ENCODE measurements around the gene SORBS2.

Gene SORBS2

GRCh38 chr4:185834778-185835177 lies 22.8 kb upstream of the SORBS2 start:
- no peak for DNase-seq

GRCh38 chr4:185834088-185834487 lies 22.1 kb upstream of the SORBS2 start:
- no peak for DNase-seq

GRCh38 chr4:185833055-185833598 lies 21.1 kb upstream of the SORBS2 start:
- DNase-seq, result no peak

- no peak for DNase-seq
Observed at GRCh38 chr4:185831125-185831815, 19.3 kb upstream of the SORBS2 start.

- no peak for DNase-seq
Observed at GRCh38 chr4:185830263-185830994, 18.4 kb upstream of the SORBS2 start.

GRCh38 chr4:185826381-185826780 lies 14.4 kb upstream of the SORBS2 start:
- DNase-seq, result no peak

- DNase-seq, result no peak
Observed at GRCh38 chr4:185825737-185826136, 13.7 kb upstream of the SORBS2 start.

- DNase-seq, result no peak
Observed at GRCh38 chr4:185822791-185823190, 10.8 kb upstream of the SORBS2 start.

GRCh38 chr4:185821029-185821419 lies 9.0 kb upstream of the SORBS2 start:
- no peak for DNase-seq

- no peak for DNase-seq
Observed at GRCh38 chr4:185820146-185821028, 8.4 kb upstream of the SORBS2 start.

- DNase-seq, result no peak
Observed at GRCh38 chr4:185819144-185819543, 7.2 kb upstream of the SORBS2 start.

- DNase-seq, result no peak
Observed at GRCh38 chr4:185817403-185817818, 5.4 kb upstream of the SORBS2 start.

GRCh38 chr4:185813133-185813532 lies 1.1 kb upstream of the SORBS2 start:
- DNase-seq, result no peak

GRCh38 chr4:185810746-185811508 lies 1.1 kb downstream of the SORBS2 start:
- no peak for DNase-seq

- DNase-seq, result no peak
Observed at GRCh38 chr4:185809533-185810071, 2.4 kb downstream of the SORBS2 start.

GRCh38 chr4:185809121-185809520 lies 2.9 kb downstream of the SORBS2 start:
- DNase-seq, result no peak

GRCh38 chr4:185805979-185806378 lies 6.0 kb downstream of the SORBS2 start:
- DNase-seq, result no peak

- no peak for DNase-seq
Observed at GRCh38 chr4:185805262-185805802, 6.7 kb downstream of the SORBS2 start.

- no peak for DNase-seq
Observed at GRCh38 chr4:185803022-185803421, 9.0 kb downstream of the SORBS2 start.

GRCh38 chr4:185801471-185801870 lies 10.5 kb downstream of the SORBS2 start:
- DNase-seq, result no peak

GRCh38 chr4:185800266-185800945 lies 11.6 kb downstream of the SORBS2 start:
- no peak for DNase-seq

All from stimulated activated CD4-positive, alpha-beta T cell treated with anti-CD3 and anti-CD28 coated beads, Interleukin-12 subunit alpha, Interleukin-12 subunit beta, amount 100 ng/mL, for 4 hours (primary cell).